HG02943 (cell line): Measurements from ENCODE around the gene TNFAIP8L3.

ENCODE experiments used
- ATAC-seq: cut with Tn5 transposase; IDR thresholded peaks from one replicate; pipeline ENCODE4 v1.9.1; 2021; ENCODE audit warnings: mild to moderate bottlenecking, low read depth, moderate library complexity; ENCODE audit not compliant: unreplicated experiment

The TNFAIP8L3 gene

DNA sequence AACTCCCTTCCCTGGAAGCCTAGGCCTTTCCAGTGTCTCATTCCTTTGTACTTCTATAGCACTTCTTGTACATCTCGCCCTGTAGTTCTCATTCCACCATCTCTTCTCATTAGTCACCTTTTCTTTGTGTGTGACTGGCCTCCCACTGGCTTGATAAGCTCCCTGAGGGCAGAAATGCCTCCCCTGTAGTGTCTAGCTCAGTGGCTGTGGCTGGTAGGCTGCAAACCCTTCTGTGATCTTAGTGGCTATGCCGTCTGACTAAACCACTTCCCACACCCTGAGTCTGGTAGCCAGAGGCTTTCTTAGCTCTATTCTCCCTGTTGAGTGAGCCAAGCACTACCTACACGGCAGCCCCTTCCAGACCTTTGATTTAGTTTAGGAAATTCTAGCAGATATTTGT, 24.4 kb upstream of the TNFAIP8L3 start:
- no peak for ATAC-seq

DNA sequence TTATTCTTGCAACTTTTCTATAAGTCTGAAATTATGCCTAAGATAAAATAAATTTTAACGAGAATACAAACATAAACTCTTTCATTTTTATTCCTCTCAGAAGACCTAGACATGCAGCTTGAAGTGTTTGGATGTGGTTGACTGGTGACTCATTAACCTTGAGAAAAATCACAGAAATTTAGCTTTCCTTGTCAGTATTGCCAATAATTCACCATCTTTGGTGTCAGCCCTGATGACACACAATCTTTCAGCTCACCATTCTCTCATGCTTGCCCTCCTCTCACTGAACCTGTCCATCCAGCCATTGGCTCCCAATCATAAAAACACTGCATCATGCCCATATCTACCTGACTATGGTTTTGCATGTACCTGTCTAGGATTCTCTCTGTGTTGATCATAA, 22.6 kb upstream of the TNFAIP8L3 start:
- ATAC-seq, result no peak

DNA sequence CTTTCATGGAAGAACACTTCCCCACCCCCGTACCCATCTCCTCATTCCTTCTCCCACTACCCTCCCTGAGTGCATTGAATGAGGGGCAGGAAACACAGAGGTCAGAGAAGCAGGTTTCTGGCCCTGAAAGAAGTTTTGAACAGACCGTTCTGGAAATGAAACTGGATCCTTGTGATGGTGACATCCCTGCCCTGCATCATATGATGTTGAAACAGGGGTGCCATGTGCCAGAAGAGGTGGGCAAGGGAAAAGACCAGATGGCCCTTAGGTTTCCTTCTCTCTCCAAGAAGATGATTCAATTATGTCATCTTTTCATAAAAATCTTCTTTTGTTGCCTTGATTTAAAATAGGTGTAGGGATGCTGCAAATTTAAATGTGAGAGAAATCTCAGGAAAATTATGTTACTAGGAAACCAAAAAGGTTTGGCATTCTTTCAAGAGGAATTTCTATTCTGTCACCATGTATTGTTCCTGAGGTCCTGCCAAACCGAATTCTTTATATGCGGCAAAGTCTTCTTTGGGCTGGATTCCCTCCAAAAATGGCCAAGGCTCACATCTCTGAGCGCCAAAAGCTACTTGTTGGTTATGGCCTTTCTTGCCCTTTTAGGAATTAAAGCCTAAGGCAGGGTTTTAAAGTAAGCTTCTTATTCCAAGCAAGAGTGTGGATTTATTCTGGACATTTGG, 19.9 kb upstream of the TNFAIP8L3 start:
- ATAC-seq, result no peak

DNA sequence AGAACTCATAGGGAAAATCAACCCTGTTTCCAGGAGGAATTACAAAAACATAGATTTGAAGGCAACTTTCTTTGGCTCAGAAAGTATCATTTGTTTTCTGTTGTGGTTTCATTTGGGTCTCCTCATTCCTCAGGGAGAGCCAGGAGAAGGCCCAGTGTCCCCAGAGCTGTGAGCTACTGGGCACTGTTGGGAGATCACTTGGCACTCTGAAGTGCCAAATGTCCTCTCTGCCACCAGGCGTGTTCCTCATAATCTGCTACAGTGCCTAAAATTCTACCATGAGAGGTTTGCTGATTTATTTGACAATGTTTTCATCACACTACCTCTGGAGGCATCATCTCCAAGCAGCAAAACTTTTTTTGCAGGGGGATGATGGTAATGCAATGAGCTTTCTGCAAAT, 17.4 kb upstream of the TNFAIP8L3 start:
- no peak for ATAC-seq

DNA sequence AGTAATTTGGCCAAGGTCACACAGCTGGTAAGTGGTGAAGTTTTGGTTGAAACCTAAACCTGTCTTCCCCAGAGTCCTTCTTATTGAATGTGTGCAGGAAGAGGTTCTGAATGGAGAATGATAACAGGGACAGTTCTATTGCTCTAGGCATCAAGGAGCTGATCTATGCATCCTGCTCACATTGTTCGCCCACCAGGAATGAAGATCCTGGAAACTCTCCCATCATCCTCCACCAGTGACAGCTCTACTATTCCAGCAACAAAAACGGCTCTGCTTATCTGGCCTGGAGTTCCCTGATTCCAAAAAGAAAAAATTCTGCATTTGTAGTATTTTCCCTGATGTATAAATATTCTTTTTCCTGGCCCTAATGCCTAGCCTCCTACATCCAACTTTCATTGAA, 16.4 kb upstream of the TNFAIP8L3 start:
- no peak for ATAC-seq

DNA sequence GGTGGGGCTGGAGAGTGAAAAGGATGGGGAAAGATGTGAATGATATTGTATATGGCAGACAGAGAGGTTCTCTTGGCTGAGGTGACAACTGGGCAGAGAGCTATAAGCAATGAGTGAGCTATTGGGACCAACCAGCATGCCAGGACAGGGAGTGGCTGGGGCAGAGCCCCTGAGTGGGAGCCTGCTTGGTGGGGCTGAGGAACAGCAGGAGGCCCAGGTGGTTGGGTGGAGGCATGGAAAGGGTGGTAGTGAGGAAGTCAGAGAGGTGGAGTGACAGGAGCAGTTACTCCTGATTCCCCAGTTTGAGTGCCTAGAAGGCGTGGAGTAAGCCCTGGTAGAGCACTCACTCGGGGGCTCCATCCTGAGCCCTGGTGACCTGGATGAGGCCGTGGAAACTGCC, 15.5 kb upstream of the TNFAIP8L3 start:
- no peak for ATAC-seq

DNA sequence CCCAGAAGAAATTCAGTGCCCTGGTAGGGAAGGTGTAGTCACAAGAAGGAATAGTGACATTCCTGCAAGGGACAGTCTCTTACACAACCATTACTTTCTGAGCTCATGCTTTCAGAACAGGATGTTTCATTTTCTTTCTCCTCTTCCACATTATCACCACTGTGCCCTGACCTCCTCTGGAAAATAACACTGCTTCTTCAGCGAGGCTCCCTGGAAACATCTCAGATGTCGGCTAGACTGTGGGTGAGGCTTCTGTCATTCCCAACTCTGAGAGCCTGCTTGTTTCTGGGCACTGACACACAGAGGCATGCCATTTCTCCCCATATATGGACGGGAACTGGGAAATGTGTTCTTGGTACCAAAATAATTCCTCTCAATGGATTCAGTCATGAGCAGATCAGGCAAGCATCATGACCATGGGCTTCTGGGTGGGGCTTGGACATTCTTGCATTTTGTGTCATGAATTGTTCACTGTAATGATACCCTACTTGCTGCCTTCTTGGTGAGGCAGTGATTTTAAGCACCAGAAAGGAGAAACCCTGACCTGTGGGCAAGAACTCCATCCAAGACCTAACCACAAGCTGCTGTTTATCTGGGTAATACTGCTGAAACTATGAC, 14.3 kb upstream of the TNFAIP8L3 start:
- no peak for ATAC-seq

DNA sequence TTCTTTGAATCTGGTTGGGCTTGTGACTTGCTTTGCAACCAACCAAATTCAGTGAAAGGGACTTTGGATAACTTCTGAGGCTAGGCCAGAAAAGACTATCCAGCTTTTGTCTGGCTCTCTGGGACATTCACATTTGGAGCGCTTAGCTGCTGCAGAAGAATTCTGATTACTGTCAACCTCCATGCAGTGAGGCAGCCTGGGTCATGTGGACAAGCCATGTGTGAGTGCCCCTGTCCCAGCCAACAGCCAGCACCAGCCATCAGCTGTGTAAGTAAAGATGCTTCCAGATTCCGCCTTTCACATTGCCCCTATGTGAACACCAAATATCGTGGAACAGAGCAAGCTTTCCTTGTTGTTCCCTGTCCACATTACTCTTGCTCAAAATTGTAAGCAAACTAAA, 12.9 kb upstream of the TNFAIP8L3 start:
- no peak for ATAC-seq

DNA sequence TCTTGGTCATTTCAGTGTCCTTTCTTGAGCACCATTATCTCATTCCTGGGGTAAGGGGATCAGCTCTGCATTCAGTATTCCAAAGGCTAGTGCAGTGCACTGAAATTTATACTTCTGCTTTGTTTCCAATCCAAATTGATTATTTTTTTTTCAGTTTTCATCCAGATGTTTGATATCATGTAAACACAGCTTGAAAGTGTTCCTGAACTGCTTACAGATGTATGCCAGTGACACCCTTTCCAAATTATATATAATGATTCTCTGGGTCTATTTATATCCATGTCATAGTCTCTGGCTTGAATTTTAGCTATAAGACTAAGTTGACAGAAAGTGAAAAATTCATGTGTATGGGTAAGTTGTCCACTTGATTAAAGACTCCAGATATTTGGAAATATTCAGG, 11.8 kb upstream of the TNFAIP8L3 start:
- ATAC-seq, result no peak

DNA sequence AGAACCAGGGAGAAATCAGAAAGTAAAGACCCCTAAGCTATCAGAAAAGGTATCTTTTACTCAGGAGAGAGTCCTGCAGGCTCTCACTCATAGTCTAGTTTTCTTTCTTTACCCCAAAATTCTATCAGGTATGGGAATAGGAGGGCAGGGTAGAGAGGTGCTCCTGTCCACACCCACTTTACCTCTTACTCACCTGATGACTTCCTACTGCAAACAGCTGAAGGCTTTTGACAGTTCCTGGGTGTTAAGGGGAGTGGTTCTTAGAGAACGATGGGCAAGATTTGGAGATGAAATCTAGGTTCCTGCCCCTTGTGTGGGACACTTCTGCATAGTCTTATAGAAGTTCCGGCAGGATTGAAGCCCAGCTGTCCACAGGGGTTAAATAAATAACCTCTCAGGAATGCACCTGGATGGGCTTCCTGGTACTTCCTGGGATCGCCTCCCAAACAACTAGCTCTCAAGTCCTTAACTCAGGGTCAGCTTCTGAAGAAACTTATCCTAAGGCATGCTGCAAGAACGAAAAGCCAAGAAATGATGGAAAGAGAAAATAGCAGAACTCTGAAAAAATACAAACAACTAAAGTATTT, 10.8 kb upstream of the TNFAIP8L3 start:
- ATAC-seq, result no peak

DNA sequence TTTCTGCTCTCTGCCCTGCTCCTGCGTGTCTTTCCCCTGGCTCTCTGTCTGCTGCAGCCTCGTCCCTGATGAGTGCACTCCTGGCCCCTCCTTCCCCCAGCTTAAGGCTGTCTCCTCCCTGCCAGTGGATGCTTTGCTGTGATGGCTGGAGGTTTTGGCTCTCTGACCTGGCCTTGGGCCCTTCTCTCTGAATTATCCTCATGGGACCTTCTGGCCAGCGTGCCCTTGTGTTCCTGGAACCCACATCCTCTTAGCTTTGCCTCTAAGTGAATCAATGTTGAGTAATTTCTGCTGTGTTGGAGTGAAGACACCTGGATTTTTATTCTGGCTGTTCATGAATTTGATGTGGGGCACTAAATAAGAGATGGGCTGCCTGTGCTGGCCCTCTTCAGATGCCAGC, 9.8 kb upstream of the TNFAIP8L3 start:
- no peak for ATAC-seq

DNA sequence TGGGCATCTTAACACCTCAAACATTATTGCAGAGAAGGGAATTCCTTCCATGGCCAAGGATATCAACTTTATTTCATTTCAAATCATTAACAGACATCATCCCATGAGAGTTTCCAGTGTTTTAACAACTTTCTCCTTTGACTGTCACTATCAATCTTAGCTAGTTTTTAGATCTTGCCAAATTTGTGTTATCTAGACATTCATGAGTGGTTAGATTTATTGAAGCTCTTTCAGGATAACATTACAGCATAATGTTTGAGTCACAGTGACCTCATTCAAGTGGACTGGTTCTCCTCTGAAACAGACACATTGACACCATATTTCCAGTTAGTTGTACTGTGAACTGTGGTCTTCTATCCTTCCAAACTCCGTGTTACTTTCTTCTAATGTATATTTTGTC, 8.6 kb upstream of the TNFAIP8L3 start:
- ATAC-seq, result no peak

DNA sequence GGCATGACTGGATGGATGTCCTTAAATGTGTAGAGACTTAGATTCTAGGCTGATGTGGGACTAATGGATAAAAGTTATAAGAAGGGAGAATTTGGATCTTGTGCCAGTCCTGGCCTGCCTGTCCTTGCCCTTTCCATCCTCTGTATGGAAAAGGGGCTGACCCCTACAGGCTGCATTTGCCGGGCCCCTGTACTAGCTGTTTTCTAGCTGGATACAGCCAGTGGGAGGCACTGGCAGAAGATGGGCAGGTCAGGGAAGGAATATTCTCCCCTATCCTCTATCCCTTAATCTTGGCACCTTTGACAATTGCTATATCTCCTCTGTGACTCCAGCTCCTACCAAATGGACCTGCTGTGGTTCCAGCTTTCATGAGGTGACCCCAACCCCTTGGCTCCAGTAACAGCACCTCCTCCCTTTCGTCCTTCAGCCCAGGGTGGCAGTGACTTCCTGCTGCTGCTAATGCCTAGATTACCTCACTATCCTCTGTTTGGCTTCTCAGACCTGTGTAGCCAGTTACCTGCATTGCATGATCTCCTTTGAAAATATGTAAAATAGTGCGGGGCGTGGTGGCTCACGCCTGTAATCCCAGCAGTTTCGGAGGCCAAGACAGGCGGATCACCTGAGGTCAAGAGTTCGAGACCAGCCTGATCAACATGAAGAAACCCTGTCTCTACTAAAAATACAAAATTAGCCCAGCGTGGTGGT, 6.2 kb upstream of the TNFAIP8L3 start:
- ATAC-seq, result no peak

DNA sequence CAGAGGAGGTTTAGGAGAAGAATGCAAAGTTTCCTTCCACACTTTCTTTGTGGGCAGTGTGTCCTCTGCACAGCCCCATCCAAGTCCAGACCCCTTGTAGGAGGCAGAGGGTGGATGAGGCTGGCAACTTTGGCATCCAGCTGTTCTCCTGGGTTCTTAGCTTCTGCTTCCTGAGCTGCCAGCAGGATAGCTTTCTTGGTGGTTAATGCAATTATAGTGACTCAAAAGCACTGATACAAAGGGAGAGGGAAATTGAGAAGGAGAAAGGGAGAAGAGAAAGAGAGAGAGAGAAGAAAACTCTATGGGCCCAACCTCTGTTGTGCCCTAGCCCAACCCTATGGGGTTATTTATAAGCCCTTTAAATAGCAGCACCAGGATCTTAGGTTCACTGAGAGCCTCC, 4.5 kb upstream of the TNFAIP8L3 start:
- no peak for ATAC-seq

DNA sequence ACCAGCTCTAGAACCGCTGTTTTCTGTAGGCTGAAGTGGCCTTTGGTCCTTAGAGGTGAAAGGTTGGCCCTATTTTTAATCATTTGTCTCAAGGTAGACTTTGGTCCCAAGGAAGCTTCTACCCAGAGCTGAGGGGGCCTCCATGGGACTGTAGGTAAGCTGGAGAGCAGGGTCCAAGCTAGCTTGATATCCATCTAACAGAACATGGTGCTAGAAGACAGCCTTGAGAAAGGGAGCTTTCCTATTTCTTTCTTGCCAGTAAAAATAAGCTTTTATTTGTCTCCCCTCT, 3.6 kb upstream of the TNFAIP8L3 start:
- no peak for ATAC-seq

DNA sequence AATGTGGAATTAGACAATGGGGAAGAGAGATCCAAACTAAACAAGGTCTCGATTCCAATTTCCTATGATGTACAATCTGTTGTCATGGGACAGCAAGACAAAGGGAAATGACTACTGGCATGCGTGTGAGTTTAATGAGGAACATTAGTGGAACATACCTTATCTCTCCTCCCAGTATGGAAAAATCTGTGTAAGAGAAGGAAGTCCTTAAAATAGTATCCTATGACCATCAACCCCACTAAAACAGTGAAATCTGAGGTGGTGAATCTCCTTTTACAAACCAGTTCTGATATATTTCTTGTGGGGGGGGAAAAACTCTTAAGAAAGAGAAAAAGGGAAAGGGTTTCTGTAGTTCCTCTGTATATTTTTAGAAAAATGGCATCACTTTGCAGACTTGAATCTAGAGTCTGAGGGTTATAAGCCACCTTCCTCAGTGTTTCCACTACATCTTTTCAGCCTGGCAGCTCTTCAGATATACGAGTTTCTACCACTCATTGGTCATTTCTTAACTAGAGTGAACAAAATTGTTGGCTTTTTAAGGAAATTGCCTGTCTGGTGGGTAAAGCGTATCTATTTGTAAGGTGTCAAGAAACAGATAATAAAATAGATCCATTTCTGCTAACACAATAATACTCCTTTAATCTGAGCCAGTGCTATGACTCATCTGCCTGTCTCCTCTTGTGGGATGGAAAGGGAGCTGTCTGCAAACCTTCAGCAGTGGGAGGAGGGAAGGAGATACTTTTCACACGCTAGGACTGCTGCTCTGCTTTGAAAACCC, 3.0 kb upstream of the TNFAIP8L3 start:
- ATAC-seq, result no peak

DNA sequence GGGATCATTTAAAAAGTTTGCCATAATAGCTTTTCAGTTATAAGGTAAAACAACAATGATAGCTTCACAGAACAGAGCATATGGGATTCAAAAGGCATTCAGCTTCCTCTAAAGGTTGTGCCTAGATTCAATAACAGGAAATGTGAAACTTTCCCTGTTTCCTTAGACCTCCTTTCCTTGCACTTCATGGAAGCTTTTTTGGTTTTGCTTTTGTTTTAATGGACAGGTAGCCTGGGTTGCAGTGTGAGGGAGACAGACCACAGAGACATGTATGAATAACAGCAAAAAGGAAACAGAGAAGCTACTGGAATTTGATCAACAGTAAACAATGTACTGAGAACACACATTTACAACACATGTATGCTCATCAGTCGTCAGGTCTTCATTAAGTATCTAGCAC, 2.3 kb upstream of the TNFAIP8L3 start:
- no peak for ATAC-seq

DNA sequence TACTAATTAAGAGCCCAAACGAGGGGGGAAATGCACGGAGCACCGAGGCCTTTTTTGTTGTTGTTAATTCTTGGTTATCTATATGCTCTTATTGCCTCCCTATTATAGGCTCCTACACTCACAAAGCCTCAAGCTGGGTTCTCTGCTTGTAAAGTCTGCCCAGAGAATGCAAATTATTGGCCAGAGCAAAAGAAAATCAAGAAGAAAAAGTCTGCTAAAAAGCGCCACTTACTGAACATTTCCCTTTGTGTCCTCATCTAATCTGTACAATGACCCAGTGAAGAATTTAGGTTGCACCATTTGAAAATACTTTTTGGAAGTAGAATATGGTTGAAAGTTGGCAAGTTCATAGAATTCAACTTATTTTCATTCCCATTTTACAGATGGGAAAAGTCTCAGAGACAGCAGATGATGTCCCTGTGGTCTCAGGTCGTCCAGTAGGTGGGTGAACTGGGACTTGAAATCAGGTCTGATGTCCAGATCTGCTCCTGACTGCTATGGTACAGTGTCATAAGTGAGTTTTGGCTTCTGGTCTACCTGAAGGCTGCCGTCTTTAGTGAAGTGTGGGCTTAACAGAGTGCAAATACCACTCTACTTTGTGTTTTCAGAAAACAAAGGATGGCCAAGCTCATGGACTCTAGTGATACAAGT, 1.1 kb upstream of the TNFAIP8L3 start:
- ATAC-seq, result no peak

DNA sequence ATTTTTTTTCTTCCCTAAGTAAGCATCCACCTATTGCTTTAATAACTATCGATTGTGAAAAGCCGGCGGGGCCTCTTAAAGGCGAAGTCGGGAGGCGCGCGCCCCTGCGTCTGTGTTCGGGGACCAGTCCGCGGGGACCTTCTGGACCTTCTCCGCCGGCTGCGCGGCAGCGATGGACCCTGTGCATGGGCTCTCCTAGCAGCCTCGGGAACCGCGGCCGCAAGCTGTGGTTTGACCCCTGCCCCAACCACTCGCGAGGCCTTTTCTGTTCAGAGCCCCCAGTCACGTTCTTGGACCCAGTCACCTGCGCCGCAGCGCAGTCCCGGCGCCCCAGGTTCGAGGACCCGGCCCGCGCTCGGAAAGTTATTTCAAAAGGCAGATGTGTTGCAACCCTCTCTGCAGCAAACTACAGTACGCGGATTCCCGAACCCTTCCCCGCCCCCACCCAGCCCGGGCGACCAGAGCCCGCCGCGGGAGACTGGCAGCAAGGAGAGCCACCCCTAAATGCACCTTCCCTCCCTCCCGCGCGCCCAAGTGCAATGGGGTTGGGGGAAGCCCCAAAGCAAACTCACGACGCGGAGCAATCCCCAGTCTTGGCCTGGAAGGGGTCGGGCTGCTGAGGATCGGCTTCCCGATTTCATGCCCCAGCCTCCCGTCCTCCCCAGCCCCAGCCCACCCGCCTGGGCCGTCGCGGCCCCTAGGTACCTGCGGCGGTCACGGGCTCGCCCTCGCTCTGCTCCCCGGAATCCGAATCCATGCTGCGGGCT, 684 bp downstream of the TNFAIP8L3 start:
- no peak for ATAC-seq

DNA sequence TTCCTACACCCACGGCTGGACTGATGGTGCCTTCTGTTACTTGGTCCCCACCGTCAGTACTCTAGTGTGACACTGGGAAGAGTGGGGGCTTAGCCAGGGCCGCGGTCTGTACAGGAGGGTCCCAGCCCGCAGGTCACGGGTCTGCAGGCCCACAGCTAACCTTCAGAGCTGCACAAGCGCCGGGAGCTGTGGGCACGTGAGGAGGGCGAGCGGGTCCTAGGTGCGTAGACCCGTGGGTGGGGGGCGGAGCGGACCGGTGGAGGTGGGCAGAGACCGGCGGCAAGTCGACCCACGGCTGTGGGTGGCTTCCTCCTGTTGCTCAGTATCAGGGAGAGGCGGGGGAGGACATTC, 1.2 kb downstream of the TNFAIP8L3 start:
- ATAC-seq, result no peak
